HG02973 (cell line): ENCODE measurements around the gene MYH13.
"Not testable (repeated sequence)": the region's sequence is repeated elsewhere in the genome, so short reads cannot be mapped to it uniquely, and the experiment has no call there.

Experiments used
- ATAC-seq: cut with Tn5 transposase; IDR thresholded peaks from one replicate; pipeline ENCODE4 v1.9.1; 2021; ENCODE audit warnings: moderate library complexity; ENCODE audit not compliant: unreplicated experiment

The MYH13 gene

GRCh38 chr17:10305398-10305797, 67.4 kb downstream of the MYH13 start:
- no peak for ATAC-seq

- no peak for ATAC-seq
These were observed 68.0 kb downstream of the MYH13 start for GRCh38 chr17:10304758-10305300.

GRCh38 chr17:10297691-10298090, 75.1 kb downstream of the MYH13 start:
- ATAC-seq = no peak

GRCh38 chr17:10295728-10296343, 77.0 kb downstream of the MYH13 start:
- no peak for ATAC-seq

- peak; percentile 65 for ATAC-seq
These were observed 78.6 kb downstream of the MYH13 start for GRCh38 chr17:10294180-10294579.

- ATAC-seq = peak; percentile 78
These were observed 80.5 kb downstream of the MYH13 start for GRCh38 chr17:10292057-10292937.

- ATAC-seq = not testable (repeated sequence)
These were observed 81.2 kb downstream of the MYH13 start for GRCh38 chr17:10291576-10291975.

- no peak for ATAC-seq
These were observed 82.8 kb downstream of the MYH13 start for GRCh38 chr17:10290041-10290440.

- no peak for ATAC-seq
These were observed 86.5 kb downstream of the MYH13 start for GRCh38 chr17:10286324-10286723.

GRCh38 chr17:10285896-10286295, 86.9 kb downstream of the MYH13 start:
- no peak for ATAC-seq

GRCh38 chr17:10280068-10280467, 92.7 kb downstream of the MYH13 start:
- no peak for ATAC-seq

GRCh38 chr17:10278218-10278617, 94.6 kb downstream of the MYH13 start:
- ATAC-seq = no peak

GRCh38 chr17:10276436-10276835, 96.4 kb downstream of the MYH13 start:
- ATAC-seq = no peak

- no peak for ATAC-seq
These were observed 97.4 kb downstream of the MYH13 start for GRCh38 chr17:10275418-10275817.

- no peak for ATAC-seq
These were observed 101.7 kb downstream of the MYH13 start for GRCh38 chr17:10271106-10271562.

GRCh38 chr17:10270258-10270657, 102.5 kb downstream of the MYH13 start:
- no peak for ATAC-seq

GRCh38 chr17:10268005-10268404, 104.8 kb downstream of the MYH13 start:
- ATAC-seq = no peak

GRCh38 chr17:10266296-10266876, 106.4 kb downstream of the MYH13 start:
- ATAC-seq = no peak

GRCh38 chr17:10265100-10265810, 107.6 kb downstream of the MYH13 start:
- ATAC-seq = no peak

GRCh38 chr17:10264051-10264450, 108.8 kb downstream of the MYH13 start:
- no peak for ATAC-seq

- ATAC-seq = no peak
These were observed 110.4 kb downstream of the MYH13 start for GRCh38 chr17:10262451-10262850.
